ENCODE data around the gene NKAIN4.

DNA sequence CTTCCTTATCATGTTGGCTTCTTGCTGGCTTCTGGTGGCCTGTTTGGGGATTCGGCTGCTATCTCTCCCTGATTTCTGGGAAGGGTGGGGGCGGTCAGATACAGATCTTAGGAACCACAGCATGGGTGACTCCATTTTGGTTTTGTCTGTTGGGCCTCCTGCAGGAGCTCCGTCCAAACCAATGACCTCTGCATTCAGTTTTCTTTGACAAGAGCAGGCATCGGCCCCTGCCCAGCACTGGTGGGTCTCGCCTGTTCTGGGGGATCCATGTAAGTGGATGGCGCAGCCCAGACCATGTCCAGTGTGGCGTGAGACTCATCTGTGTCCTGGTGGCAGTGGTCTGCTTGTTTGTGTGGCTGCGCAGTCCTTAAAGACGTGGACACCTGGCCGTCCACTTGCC is 9.7 kb upstream of the NKAIN4 start:
- TF ChIP-seq CTCF (IDR thresholded peaks at IDR 0.05 in 4 of 5, conservative IDR thresholded peaks at IDR 0.05 in 1 of 5): no peak
- no peak for TF ChIP-seq POLR2A (IDR thresholded peaks at IDR 0.05)

Measured in gastrocnemius medialis (tissue), 4 donors.